22Rv1 (cell line): ENCODE measurements around the gene BAHCC1.

Experiments used
- CTCF ChIP-seq: fragments of 450-650 bp; IDR thresholded peaks from 2 replicates; pipeline ENCODE4 v1.5.1; 2017; ENCODE audit warnings: mild to moderate bottlenecking
- ZFX ChIP-seq: fragments of 450-650 bp; IDR thresholded peaks from 2 replicates; pipeline ENCODE4 v1.6.1; 2017; ENCODE audit warnings: antibody characterized with exemption, borderline replicate concordance

GRCh38 chr17:81469266-81469665 lies 74.0 kb downstream of the BAHCC1 start:
- no peak for TF ChIP-seq CTCF
- TF ChIP-seq ZFX = no peak
